ENCODE measurements around the gene HOXB1.

DNA sequence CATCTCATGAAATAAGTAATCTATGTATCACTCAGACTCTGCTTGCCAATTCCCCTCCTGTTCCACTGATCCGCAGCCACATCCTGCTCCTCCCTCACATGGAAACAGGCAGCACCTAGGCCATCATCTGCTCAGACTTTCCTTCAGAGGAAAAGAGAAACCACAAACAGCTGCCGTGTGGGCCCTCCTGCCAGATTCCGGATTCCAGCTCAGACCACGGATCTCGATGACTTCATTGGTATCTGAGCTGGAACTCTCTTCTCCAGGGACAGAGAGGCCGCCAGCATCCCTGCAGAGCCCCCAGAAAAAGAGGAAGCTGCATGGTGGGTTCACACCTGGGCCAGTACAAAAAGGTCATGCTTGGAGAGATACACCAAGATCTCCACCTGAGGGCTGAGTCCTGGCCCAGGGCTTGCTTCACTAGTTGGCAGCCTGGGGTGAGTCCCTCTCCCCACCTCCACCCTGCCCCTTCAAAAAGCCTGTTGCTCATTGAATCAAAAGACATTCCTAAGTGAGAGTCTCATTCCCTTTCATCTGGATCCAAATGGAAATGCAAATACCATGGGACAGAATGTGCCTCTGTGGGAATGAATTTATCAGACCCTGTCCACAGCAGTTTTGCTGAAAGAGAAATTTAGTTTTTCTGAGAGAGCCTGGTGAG, 47.2 kb downstream of the HOXB1 start:
- TF ChIP-seq GATA2 (IDR thresholded peaks at IDR 0.05; ENCODE audit: low read depth, low read length) = no peak
- no peak for TF ChIP-seq GATA3 (IDR thresholded peaks at IDR 0.05; ENCODE audit: low read depth, low read length)
